ENCODE data around the gene EMX2. TPM values are rescaled to one million over a fixed set of nuclear protein-coding genes. Genes with fewer than 3 reads are reported as not detected.

EMX2 gene
- total RNA-seq (2014; rRNA removed; shearing (Covaris generic)): 13.4 and 16.3 TPM in 2 replicates
- polyA plus RNA-seq (2016; fragmentation: Nextera tagmentation; extraction: Ambion mirVana): 12.8 and 13.2 TPM in 2 replicates

DNA sequence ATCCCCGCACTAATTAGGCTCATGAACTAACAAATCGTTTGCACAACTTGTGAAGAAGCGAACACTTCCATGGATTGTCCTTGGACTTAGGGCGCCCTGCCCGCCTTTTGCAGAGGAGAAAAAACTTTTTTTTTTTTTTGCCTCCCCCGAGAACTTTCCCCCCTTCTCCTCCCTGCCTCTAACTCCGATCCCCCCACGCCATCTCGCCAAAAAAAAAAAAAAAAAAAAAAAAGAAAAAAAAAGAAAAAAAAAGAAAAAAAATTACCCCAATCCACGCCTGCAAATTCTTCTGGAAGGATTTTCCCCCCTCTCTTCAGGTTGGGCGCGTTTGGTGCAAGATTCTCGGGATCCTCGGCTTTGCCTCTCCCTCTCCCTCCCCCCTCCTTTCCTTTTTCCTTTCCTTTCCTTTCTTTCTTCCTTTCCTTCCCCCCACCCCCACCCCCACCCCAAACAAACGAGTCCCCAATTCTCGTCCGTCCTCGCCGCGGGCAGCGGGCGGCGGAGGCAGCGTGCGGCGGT lies at the start of gene EMX2:
Gene EMX2 (plus strand): TSS at position 41 of the 519 bp plus-strand sequence. CDS start 522 bp downstream, outside the sequence.
- H3K9ac ChIP-seq: peak within 1 kb of the TSS; percentile 98

DNA sequence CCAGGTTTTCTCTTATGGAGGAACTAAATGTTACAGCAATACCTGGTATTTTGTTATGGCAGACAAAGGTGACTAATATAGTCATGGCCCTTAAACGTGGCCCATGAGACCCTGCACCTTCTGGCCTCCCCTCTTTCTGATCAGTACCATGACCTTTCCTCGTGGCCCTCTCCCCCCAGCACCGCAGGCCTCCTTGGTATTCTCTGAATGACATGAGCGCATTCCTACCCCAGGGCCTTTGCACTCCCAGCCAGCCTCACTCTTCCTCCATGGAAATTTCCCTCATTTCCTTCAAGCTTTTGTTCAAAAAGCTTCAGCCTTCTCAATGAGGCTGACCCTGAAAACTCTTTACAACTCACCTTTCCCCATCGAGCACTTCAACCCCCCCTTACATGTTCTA lies 46.5 kb upstream of the EMX2 start:
- Histone ChIP-seq H3K79me2 (ENCODE audit: insufficient read depth) (peaks cover 38% of the 10 kb centered on the region), H3K4me1 (ENCODE audit: insufficient read depth) (peaks cover 12% of the 10 kb centered on the region; the same call in 1 of the 2 replicates), H2AFZ (no peak overlapping the region), H3K9ac (no peak overlapping the region), H3F3A (ENCODE audit: insufficient read depth) (no peaks in the 10 kb centered on the region; the same call in 1 of the 2 replicates), H3K9me3 (ENCODE audit: low read depth) (no peaks in the 10 kb centered on the region), H3K27me3 (replicated peaks; ENCODE audit: insufficient read depth) (no peaks in the 10 kb centered on the region), H3K4me2 (ENCODE audit: unreplicated experiment) (no peak overlapping the region), H3K4me3 (no peak overlapping the region), H4K20me1 (ENCODE audit: insufficient read depth) (no peaks in the 10 kb centered on the region), H3K27ac (no peak overlapping the region), H3K36me3 (ENCODE audit: low read depth) (0 out of 2 replicates have a peak, but pooled peaks cover 4% of the 10 kb centered on the region), H3K9me2 (ENCODE audit: insufficient read depth) (no peaks in the 10 kb centered on the region)
- no peak for TF ChIP-seq EZH2phosphoT487 (IDR thresholded peaks at IDR 0.05; ENCODE audit: insufficient read depth, low read depth)
- TF ChIP-seq EZH2 (IDR thresholded peaks at IDR 0.05; ENCODE audit: insufficient read depth, poor library complexity, severe bottlenecking): no peak
- 63 to 65% methylated on average over 5 of the region's 5 CpGs for WGBS, 2 experiments (ENCODE audit: low coverage in 1 of 2, low lambda C conversion rate in 2 of 2, missing lambda C conversion rate in 2 of 2)
- in situ Hi-C loops (cut with MboI): no loop called here
- DNase-seq: no peak

More for the DNA sequence above, at the start of gene EMX2:
- Histone ChIP-seq H3K27ac (peak within 1 kb of the TSS; percentile 99), H3K9me2 (ENCODE audit: insufficient read depth) (no peaks in the 10 kb centered on the region), H2AFZ (peak within 1 kb of the TSS; percentile 76), H3K9me3 (ENCODE audit: low read depth) (no peaks in the 10 kb centered on the region), H3K36me3 (ENCODE audit: low read depth) (no peaks in the 10 kb centered on the region), H3F3A (ENCODE audit: insufficient read depth) (peaks cover 30% of the 10 kb centered on the region), H3K4me1 (ENCODE audit: insufficient read depth) (peaks cover 21% of the 10 kb centered on the region; the same call in 1 of the 2 replicates), H3K4me3 (peak within 1 kb of the TSS; percentile 95), H3K79me2 (ENCODE audit: insufficient read depth) (peaks cover 79% of the 10 kb centered on the region), H3K4me2 (ENCODE audit: unreplicated experiment) (peak within 1 kb of the TSS; percentile 92), H4K20me1 (ENCODE audit: insufficient read depth) (no peaks in the 10 kb centered on the region), H3K27me3 (replicated peaks; ENCODE audit: insufficient read depth) (no peaks in the 10 kb centered on the region)
- 1% methylated on average over 16 to 26 of the region's 26 CpGs for WGBS, 2 experiments (ENCODE audit: low coverage in 1 of 2, low lambda C conversion rate in 2 of 2, missing lambda C conversion rate in 2 of 2)
- peak; percentile 74 for DNase-seq
- TF ChIP-seq EZH2phosphoT487 (IDR thresholded peaks at IDR 0.05; ENCODE audit: insufficient read depth, low read depth) (peak; percentile 69; the same call in 1 of the 2 replicates), EZH2 (IDR thresholded peaks at IDR 0.05; ENCODE audit: insufficient read depth, poor library complexity, severe bottlenecking) (no peak)
- in situ Hi-C loops (cut with MboI): loop anchor here (10.0 kb wide), 2 partner anchors 502 to 702 kb away; partner anchors contain the start of gene RAB11FIP2

DNA sequence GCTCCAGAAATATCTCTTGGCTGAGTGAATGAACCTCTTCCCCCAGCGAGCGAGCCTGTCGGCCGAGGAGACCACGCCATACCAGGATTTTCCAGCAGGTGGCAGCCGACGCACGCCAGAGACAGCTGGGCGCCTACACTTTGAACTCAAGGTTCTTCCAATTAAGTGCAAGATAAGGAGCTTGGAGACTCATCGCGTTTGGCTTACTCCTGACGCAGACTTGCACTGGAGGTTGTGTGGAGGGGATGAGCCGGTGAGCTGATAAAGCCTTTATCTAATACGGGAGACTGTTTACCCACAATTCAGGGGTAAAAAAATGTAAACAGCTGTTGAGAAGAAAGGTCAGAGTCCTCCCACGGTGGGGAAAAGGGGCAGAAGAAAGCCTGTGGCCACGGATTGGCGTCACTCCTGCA lies 45.9 kb upstream of the EMX2 start:
- in situ Hi-C loops (cut with MboI): no loop called here
- TF ChIP-seq EZH2 (IDR thresholded peaks at IDR 0.05; ENCODE audit: insufficient read depth, poor library complexity, severe bottlenecking): no peak
- TF ChIP-seq EZH2phosphoT487 (IDR thresholded peaks at IDR 0.05; ENCODE audit: insufficient read depth, low read depth): no peak
- Histone ChIP-seq H3K27ac (no peak overlapping the region), H2AFZ (no peak overlapping the region), H3K4me1 (ENCODE audit: insufficient read depth) (peaks cover 12% of the 10 kb centered on the region; the same call in 1 of the 2 replicates), H4K20me1 (ENCODE audit: insufficient read depth) (no peaks in the 10 kb centered on the region), H3K4me2 (ENCODE audit: unreplicated experiment) (no peak overlapping the region), H3K36me3 (ENCODE audit: low read depth) (0 out of 2 replicates have a peak, but pooled peaks cover 4% of the 10 kb centered on the region), H3K9me2 (ENCODE audit: insufficient read depth) (no peaks in the 10 kb centered on the region), H3K9me3 (ENCODE audit: low read depth) (no peaks in the 10 kb centered on the region), H3F3A (ENCODE audit: insufficient read depth) (no peaks in the 10 kb centered on the region; the same call in 1 of the 2 replicates), H3K79me2 (ENCODE audit: insufficient read depth) (peaks cover 40% of the 10 kb centered on the region), H3K27me3 (replicated peaks; ENCODE audit: insufficient read depth) (no peaks in the 10 kb centered on the region), H3K9ac (no peak overlapping the region), H3K4me3 (no peak overlapping the region)
- 11 to 12% methylated on average over 17 of the region's 17 CpGs for WGBS, 2 experiments (ENCODE audit: low coverage in 1 of 2, low lambda C conversion rate in 2 of 2, missing lambda C conversion rate in 2 of 2)
- DNase-seq: peak; percentile 95

DNA sequence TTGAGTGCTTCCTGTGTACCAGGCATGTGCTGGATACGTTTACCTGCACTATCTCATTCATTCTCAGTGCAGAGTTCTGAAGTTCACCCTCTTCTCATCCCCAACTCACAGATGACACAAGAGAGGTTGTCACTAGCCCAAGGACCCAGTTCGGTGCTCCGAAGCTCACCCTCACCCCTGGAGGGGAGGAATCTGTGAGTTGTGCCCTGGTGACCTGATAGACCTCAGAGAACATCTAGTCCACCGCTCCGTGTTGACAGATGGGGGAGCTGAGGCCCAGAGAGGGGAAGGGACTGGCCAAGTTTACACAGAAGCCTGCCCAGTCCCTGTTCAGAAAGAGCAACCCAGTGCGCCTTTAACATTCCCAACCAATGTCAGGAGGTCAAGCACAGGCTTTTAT lies 44.8 kb upstream of the EMX2 start:
- Histone ChIP-seq H3K9me2 (ENCODE audit: insufficient read depth) (no peaks in the 10 kb centered on the region), H3K4me2 (ENCODE audit: unreplicated experiment) (no peak overlapping the region), H3K4me3 (no peak overlapping the region), H3K9me3 (ENCODE audit: low read depth) (no peaks in the 10 kb centered on the region), H3K4me1 (ENCODE audit: insufficient read depth) (peaks cover 13% of the 10 kb centered on the region; the same call in 1 of the 2 replicates), H3K27me3 (replicated peaks; ENCODE audit: insufficient read depth) (no peaks in the 10 kb centered on the region), H3K79me2 (ENCODE audit: insufficient read depth) (peaks cover 47% of the 10 kb centered on the region), H4K20me1 (ENCODE audit: insufficient read depth) (no peaks in the 10 kb centered on the region), H3F3A (ENCODE audit: insufficient read depth) (no peaks in the 10 kb centered on the region; the same call in 1 of the 2 replicates), H2AFZ (no peak overlapping the region), H3K27ac (no peak overlapping the region), H3K36me3 (ENCODE audit: low read depth) (0 out of 2 replicates have a peak, but pooled peaks cover 4% of the 10 kb centered on the region), H3K9ac (no peak overlapping the region)
- TF ChIP-seq EZH2phosphoT487 (IDR thresholded peaks at IDR 0.05; ENCODE audit: insufficient read depth, low read depth) (no peak), EZH2 (IDR thresholded peaks at IDR 0.05; ENCODE audit: insufficient read depth, poor library complexity, severe bottlenecking) (no peak)
- 76 to 77% methylated on average over 6 of the region's 6 CpGs for WGBS, 2 experiments (ENCODE audit: low coverage in 1 of 2, low lambda C conversion rate in 2 of 2, missing lambda C conversion rate in 2 of 2)
- DNase-seq: no peak
- in situ Hi-C loops (cut with MboI): no loop called here
